Measurements from ENCODE around the gene UMODL1. TPM values are rescaled to one million over a fixed set of nuclear protein-coding genes. Genes with fewer than 3 reads are reported as not detected.

Gene UMODL1
- total RNA-seq, 1 experiment from 2014 or later, result 0.18 TPM

DNA sequence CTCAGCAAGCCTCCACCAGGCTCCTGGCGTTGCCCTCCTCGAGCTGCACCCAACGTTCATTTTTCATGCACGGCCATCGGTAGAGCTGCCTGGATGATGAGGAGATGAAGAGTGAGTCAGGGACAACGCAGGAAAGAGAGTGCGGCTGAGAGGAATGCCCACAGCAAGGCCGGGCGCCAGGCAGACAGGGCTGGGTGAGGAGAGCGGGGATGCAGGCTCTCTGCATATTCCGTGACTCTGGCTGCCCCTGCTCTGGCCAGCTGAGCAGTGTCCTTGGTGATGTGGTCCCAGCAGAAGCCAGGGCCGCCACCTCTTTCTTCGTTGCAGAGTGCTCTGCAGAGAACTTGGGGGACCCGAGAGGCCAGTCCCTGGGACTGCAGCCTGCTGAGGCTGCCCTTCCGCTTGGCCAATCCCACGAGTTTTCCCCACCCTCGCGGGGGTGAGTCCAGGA, 10.8 kb downstream of the UMODL1 start:
- H3K4me3 ChIP-seq (ENCODE audit: low read depth in 2 of 2, low read length in 2 of 2), result no peak overlapping the region
- H3K9me3 ChIP-seq (ENCODE audit: control insufficient read depth, insufficient read depth, low read depth, low read length), result no peaks in the 10 kb centered on the region
- ChIA-PET CTCF (no interaction called here), POLR2A (no interaction called here)
- H3K27ac ChIP-seq (ENCODE audit: low read length), result no peak overlapping the region
- peaks cover 8% of the 10 kb centered on the region for H3K4me1 ChIP-seq (ENCODE audit: control insufficient read depth, insufficient read depth, low read length)
- H3K36me3 ChIP-seq (ENCODE audit: control insufficient read depth, insufficient read depth, low read length), result no peaks in the 10 kb centered on the region
- no TSS peak for BruUV-seq (replicated peaks)
- in situ Hi-C loops (cut with HindIII; ENCODE audit: low pct_unique_long_range_greater_than_20kb, low sequenced_read_pairs), result no loop called here
- DNase-seq (ENCODE audit: low read depth, low spot score), result no peak
- no peak for ATAC-seq
- no peak for TF ChIP-seq SIN3A (IDR thresholded peaks at IDR 0.05; ENCODE audit: borderline replicate concordance, insufficient read depth, low read depth, low read length)
- no peak for TF ChIP-seq CTCF (IDR thresholded peaks at IDR 0.05)
- TF ChIP-seq, protein P1, sequence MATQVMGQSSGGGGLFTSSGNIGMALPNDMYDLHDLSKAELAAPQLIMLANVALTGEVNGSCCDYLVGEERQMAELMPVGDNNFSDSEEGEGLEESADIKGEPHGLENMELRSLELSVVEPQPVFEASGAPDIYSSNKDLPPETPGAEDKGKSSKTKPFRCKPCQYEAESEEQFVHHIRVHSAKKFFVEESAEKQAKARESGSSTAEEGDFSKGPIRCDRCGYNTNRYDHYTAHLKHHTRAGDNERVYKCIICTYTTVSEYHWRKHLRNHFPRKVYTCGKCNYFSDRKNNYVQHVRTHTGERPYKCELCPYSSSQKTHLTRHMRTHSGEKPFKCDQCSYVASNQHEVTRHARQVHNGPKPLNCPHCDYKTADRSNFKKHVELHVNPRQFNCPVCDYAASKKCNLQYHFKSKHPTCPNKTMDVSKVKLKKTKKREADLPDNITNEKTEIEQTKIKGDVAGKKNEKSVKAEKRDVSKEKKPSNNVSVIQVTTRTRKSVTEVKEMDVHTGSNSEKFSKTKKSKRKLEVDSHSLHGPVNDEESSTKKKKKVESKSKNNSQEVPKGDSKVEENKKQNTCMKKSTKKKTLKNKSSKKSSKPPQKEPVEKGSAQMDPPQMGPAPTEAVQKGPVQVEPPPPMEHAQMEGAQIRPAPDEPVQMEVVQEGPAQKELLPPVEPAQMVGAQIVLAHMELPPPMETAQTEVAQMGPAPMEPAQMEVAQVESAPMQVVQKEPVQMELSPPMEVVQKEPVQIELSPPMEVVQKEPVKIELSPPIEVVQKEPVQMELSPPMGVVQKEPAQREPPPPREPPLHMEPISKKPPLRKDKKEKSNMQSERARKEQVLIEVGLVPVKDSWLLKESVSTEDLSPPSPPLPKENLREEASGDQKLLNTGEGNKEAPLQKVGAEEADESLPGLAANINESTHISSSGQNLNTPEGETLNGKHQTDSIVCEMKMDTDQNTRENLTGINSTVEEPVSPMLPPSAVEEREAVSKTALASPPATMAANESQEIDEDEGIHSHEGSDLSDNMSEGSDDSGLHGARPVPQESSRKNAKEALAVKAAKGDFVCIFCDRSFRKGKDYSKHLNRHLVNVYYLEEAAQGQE (IDR thresholded peaks at IDR 0.05; ENCODE audit: insufficient read depth in 1 of 2, low read depth in 2 of 2, low read length in 1 of 2), result no peak
- TF ChIP-seq TCF7L2 (IDR thresholded peaks at IDR 0.05; ENCODE audit: low read depth, low read length), result no peak
- no peak for TF ChIP-seq POLR2AphosphoS5 (IDR thresholded peaks at IDR 0.05; ENCODE audit: low read depth, low read length)
- intact Hi-C loops (cut with micrococcal nuclease; ENCODE audit: unreplicated experiment), result no loop called here
- H3K27me3 ChIP-seq (ENCODE audit: control insufficient read depth, insufficient read depth, low read length), result no peaks in the 10 kb centered on the region

DNA sequence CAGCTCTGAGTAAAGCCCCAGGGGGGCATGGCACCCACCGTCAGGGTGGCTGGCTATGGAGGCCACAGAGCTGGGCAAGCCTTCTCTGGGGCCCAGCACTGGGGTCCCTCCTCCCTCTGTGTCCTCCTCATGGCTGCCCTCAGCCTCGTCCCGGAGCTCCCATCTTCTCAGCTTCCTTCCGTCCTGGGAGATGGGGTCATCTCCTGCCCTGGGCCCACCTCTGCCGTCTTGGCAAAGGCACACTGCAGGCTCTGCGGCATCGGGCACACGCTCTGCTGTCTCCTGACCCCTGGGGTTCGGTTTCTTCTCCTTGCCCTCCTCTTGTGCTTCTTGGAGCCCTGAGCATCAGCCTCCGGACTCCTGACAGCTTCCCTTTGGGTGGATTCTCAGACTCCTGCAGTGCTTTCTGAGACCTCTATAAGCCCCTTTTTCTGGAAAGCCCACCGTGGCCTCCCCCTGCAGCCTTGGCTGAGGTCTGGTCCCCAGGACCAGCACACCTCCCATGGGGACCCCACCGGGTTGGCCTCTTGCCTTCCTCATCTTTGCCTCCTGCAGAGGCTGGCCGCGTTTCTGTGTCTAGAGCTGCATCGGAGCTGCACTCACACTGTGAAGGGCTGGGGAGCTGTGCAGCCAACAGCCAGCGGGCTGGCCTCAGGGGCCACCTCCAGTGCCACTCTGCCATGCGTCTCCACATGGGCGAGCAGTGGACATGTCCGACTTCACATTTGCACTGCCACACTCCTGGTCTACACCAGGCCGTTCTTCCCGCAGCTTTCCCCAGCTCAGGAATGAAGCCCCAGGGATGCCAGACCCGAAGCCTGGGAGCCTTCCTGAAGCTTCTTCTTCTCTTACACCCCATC, 11.6 kb downstream of the UMODL1 start:
- Histone ChIP-seq H3K27me3 (ENCODE audit: control insufficient read depth, insufficient read depth, low read length) (no peaks in the 10 kb centered on the region), H3K36me3 (ENCODE audit: control insufficient read depth, insufficient read depth, low read length) (no peaks in the 10 kb centered on the region), H3K4me1 (ENCODE audit: control insufficient read depth, insufficient read depth, low read length) (peaks cover 8% of the 10 kb centered on the region), H3K27ac (ENCODE audit: low read length) (no peak overlapping the region), H3K9me3 (ENCODE audit: control insufficient read depth, insufficient read depth, low read depth, low read length) (no peaks in the 10 kb centered on the region), H3K4me3 (ENCODE audit: low read depth in 2 of 2, low read length in 2 of 2) (no peak overlapping the region)
- no TSS peak for BruUV-seq (replicated peaks)
- POLR2A ChIA-PET, result interaction anchor here (0.6 kb wide), 1 partner anchor 555 kb away, joined by 3 read pairs; no protein-coding TSS in a partner anchor
- TF ChIP-seq, protein P1 (IDR thresholded peaks at IDR 0.05; ENCODE audit: insufficient read depth in 1 of 2, low read depth in 2 of 2, low read length in 1 of 2), result no peak
- no peak for TF ChIP-seq SIN3A (IDR thresholded peaks at IDR 0.05; ENCODE audit: borderline replicate concordance, insufficient read depth, low read depth, low read length)
- no peak for TF ChIP-seq POLR2AphosphoS5 (IDR thresholded peaks at IDR 0.05; ENCODE audit: low read depth, low read length)
- no peak for TF ChIP-seq TCF7L2 (IDR thresholded peaks at IDR 0.05; ENCODE audit: low read depth, low read length)
- TF ChIP-seq CTCF (IDR thresholded peaks at IDR 0.05), result no peak
- no peak for DNase-seq (ENCODE audit: low read depth, low spot score)
- ATAC-seq, result no peak
- intact Hi-C loops (cut with micrococcal nuclease; ENCODE audit: unreplicated experiment) (no loop called here), in situ Hi-C loops (cut with HindIII; ENCODE audit: low pct_unique_long_range_greater_than_20kb, low sequenced_read_pairs) (no loop called here)
- CTCF ChIA-PET, result interaction anchor here (0.6 kb wide), 1 partner anchor 160 kb away, joined by 3 read pairs; no protein-coding TSS in a partner anchor
